Effector memory CD8-positive, alpha-beta T cell (primary cell): ENCODE results near the gene PPP3CA.

Experiments
- ATAC-seq: fragments of 150-1000 bp; cut with Tn5 transposase; replicated peaks from 2 replicates; pipeline ENCODE4 v1.10.0; 2021; ENCODE audit warnings: mild to moderate bottlenecking, moderate library complexity
- DNase-seq, 3 experiments: peaks; one replicate each; pipeline ENCODE4 v3.0.0; 2021
- H3K27ac Mint-ChIP-seq, 2 donors: one replicate each; pipeline ENCODE4 v1.8.0; 2022; ENCODE audit warnings: mild to moderate bottlenecking in 2 of 2, mixed read lengths in 2 of 2, moderate library complexity in 2 of 2
- H3K27me3 Mint-ChIP-seq, 2 donors: one replicate each; pipeline ENCODE4 v1.8.0; 2022; ENCODE audit warnings: mixed read lengths in 2 of 2
- H3K36me3 Mint-ChIP-seq: one replicate; pipeline ENCODE4 v1.8.0; 2022; ENCODE audit warnings: mild to moderate bottlenecking, moderate library complexity, mixed read lengths; ENCODE audit not compliant: insufficient read depth
- H3K4me1 Mint-ChIP-seq, 2 donors: one replicate each; pipeline ENCODE4 v1.8.0; 2022; ENCODE audit warnings: low read depth in 2 of 2, mixed read lengths in 2 of 2
- H3K4me3 Mint-ChIP-seq, 2 donors: one replicate each; pipeline ENCODE4 v1.8.0; 2022; ENCODE audit warnings: mild to moderate bottlenecking in 2 of 2, mixed read lengths in 2 of 2, moderate library complexity in 2 of 2
- H3K9me3 Mint-ChIP-seq, 2 donors: one replicate each; pipeline ENCODE4 v1.8.0; 2022; ENCODE audit warnings: mixed read lengths in 2 of 2

PPP3CA gene

DNA sequence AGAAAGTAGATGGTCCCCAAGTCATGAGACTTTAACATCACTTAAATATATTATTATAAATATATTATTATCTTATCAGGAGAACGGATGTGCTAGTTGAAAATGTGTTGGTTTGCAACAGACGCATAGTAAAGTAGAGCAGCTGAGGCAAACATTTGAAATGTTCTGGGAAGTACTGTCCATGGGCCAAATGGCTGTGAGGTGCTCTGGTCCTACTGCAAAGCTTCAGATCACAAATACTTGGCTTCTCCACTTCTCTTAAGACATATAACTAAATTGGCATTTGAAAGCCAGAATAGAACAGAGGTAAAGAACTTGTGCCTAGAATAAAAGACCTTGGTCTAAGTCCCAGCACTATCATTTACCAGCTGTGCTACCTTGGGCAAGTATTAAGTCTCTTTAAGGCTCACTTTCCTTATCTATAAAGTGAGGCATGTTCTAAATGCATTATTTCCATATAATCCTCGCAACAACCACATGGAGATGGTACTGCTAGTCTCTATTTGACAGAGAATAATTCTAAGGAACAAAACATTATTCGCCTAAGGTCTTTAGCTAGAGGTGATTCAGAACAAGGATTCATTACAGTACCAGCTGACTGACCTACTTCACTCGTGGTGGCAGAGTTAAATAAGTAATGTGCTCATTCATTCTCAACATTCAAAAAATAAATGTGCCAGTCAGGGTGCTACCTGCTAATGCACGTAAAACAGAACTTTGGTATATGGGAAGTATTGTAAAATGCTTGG lies 297.1 kb downstream of the PPP3CA start:
- H3K27ac Mint-ChIP-seq: peak overlapping the region in 1 of 2 donors; percentile 82
- ATAC-seq (peak; percentile 39), DNase-seq (no peak)
- peaks cover 5 to 24% of the 10 kb centered on the region in 2 donors for H3K4me1 Mint-ChIP-seq
- no peaks in the 10 kb centered on the region for H3K27me3 Mint-ChIP-seq
- peak overlapping the region in 1 of 2 donors; percentile 1 for H3K4me3 Mint-ChIP-seq
- no peaks in the 10 kb centered on the region for H3K9me3 Mint-ChIP-seq
- H3K36me3 Mint-ChIP-seq: no peaks in the 10 kb centered on the region

DNA sequence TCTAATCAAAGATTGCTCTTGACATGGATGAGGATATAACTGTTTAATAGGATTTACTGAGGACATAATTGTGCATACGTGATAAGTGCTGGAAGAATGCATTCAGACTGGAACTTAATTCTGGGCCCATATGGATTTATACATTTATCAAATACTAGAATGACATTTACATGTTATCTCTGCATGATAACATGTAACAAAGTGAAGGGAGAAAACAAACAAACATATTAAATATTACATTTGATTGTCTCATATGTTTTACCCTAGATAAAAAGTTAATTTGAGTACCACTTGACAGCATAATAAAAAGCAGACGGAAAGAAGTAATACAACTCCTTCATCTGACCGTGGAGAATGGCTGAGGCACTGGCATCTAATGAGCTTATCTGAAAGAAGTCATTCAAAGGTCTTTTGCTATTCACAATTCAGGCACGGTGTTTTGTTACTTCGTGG lies 297.8 kb downstream of the PPP3CA start:
- Mint-ChIP-seq H3K27me3 (no peaks in the 10 kb centered on the region), H3K27ac (no peak overlapping the region)
- no peak for DNase-seq

DNA sequence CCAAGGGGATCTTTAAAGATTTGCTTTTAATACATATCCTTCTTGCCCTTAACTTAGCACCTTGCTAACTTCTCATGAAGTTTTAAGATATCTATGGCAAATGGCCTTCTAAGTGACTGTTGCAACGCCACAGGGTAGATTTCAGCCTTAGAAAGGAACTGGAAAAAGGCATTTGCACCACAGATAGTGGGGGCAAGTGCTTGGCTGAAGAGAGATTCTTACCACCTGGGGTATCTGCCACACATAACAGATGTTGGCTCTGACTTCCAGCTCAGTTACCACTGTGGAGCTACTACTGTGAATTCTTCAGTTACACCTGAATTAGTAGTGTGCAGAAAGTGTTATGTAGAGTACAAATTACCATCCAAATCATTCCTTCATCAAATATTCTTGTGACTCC lies 302.6 kb downstream of the PPP3CA start:
- Mint-ChIP-seq H3K27me3 (no peaks in the 10 kb centered on the region), H3K4me3 (no peak overlapping the region), H3K36me3 (peaks cover 3% of the 10 kb centered on the region), H3K9me3 (no peaks in the 10 kb centered on the region), H3K4me1 (peaks cover 10 to 21% of the 10 kb centered on the region in 2 donors), H3K27ac (no peak overlapping the region)
- ATAC-seq: no peak
- no peak for DNase-seq

More for the DNA sequence above, 297.8 kb downstream of the PPP3CA start:
- ATAC-seq: no peak
- peaks cover 8 to 29% of the 10 kb centered on the region in 2 donors for H3K4me1 Mint-ChIP-seq
- no peak overlapping the region for H3K4me3 Mint-ChIP-seq
- H3K9me3 Mint-ChIP-seq: no peaks in the 10 kb centered on the region
- no peaks in the 10 kb centered on the region for H3K36me3 Mint-ChIP-seq

DNA sequence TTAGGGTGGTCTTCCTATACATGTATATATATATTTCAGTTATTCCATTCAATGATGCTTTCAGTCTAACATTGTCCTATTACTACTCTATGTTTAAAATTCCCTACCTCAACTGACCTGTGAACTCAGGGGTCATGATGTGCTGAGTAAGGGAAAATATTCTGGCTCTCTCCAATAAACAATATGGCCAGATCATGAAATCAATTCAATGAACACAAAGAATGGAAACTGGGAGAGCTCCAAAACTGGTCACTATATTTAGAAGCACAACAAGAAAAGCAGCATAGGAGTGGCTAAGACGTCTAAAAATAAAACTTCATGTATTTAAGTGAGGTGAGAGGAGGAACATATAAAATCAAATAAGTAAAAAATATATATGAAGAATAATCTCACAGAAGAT lies 304.5 kb downstream of the PPP3CA start:
- ATAC-seq: no peak
- Mint-ChIP-seq H3K9me3 (no peaks in the 10 kb centered on the region), H3K4me1 (peaks cover 24 to 38% of the 10 kb centered on the region in 2 donors), H3K4me3 (no peak overlapping the region), H3K27me3 (no peaks in the 10 kb centered on the region), H3K36me3 (peaks cover 12% of the 10 kb centered on the region), H3K27ac (peak overlapping the region in 1 of 2 donors; percentile 1)
- no peak for DNase-seq

DNA sequence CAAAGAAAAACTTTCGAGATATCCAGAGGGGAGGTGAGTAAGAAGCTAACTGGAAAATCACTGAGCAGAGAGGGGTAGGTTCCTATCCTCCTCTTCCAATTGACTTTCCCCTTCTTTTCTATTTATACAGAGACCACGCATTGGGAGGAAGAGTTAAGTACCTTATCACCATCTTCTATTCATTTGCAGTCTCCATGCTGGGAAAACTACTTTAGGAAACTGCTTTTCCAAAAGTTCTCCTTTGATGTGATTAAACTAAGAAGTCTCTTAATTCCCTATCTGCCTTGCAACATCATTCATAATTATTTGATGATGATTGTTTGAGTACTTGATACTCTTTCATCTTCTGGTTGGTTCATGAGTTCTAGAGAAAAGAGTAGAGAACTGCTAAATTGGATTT lies 306.6 kb downstream of the PPP3CA start:
- DNase-seq: no peak
- Mint-ChIP-seq H3K4me1 (peaks cover 28 to 51% of the 10 kb centered on the region in 2 donors), H3K27me3 (no peaks in the 10 kb centered on the region), H3K27ac (no peak overlapping the region), H3K9me3 (no peaks in the 10 kb centered on the region), H3K36me3 (peaks cover 12% of the 10 kb centered on the region), H3K4me3 (no peak overlapping the region)
- ATAC-seq: no peak

DNA sequence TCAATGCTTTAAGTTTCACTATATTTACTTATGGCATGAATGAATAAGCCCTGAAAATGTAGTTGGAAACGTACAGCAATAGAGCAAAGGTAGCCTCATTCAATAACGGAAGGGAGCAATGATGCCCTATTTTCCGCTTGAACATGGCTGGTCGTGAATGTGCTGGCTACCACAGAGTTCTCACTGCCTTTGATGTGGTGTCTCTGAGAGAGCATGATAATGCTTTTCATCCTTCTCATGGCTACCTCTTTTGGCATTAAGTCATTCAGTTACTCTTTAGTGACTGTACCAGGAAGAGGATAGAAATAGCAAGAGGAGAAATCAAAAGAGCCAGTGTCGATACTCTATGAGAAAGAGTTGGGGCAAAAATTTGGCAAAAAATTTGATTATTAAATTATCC lies 308.0 kb downstream of the PPP3CA start:
- peak in 2 of 3 experiments; percentile 54 to 56 for DNase-seq
- peaks cover 26 to 43% of the 10 kb centered on the region in 2 donors for H3K4me1 Mint-ChIP-seq
- peak; percentile 93 for ATAC-seq
- peak overlapping the region; percentile 52 to 67 for H3K4me3 Mint-ChIP-seq
- H3K9me3 Mint-ChIP-seq: no peaks in the 10 kb centered on the region
- H3K27ac Mint-ChIP-seq: peak overlapping the region; percentile 84 to 86
- H3K36me3 Mint-ChIP-seq: peaks cover 12% of the 10 kb centered on the region
- no peaks in the 10 kb centered on the region for H3K27me3 Mint-ChIP-seq

DNA sequence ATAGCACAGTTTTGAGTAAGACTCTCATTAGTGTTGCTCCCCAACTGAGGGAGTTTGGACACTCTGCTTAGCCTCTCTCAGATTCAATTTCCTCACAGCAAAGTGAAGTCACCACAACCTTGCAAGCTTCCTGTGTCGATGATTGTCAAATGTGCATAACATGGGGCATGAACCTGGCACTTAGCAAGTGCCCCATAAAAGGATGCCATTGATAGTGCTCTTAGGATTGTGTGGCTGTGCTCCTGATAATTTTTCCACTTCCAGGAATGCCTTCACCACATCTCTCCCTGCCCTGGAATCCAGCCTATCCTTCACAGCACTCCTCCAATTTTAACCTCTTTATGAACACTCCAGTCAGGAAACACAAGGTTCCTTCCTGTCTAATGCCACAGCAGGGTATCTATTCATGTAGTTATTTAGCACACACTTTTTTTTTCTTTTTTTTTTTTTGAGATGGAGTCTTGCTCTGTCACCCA lies 309.4 kb downstream of the PPP3CA start:
- ATAC-seq: peak; percentile 52
- peaks cover 30 to 46% of the 10 kb centered on the region in 2 donors for H3K4me1 Mint-ChIP-seq
- H3K27ac Mint-ChIP-seq: peak overlapping the region; percentile 84 to 86
- no peaks in the 10 kb centered on the region for H3K27me3 Mint-ChIP-seq
- no peak for DNase-seq
- H3K9me3 Mint-ChIP-seq: no peaks in the 10 kb centered on the region
- peak overlapping the region; percentile 52 to 67 for H3K4me3 Mint-ChIP-seq
- peaks cover 9% of the 10 kb centered on the region for H3K36me3 Mint-ChIP-seq

DNA sequence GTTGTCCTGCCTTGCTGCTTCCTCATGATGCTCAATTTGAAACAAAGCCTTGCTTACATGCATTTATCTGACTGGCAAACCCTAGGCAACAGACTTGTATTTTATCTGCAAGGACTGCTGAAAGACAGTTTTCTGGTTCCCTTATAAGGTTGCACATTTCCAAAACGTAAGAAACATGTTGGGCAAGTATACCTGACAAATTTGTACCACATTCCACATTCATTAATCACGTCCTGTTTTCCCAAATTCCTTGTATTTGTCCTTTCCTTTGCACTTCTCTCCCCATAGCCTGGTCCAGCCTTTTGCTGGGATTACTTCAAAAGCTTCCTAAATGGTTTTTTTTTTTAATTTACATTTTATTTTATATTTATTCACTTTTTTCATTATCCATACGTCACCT lies 310.1 kb downstream of the PPP3CA start:
- ATAC-seq (no peak), DNase-seq (no peak)
- H3K4me3 Mint-ChIP-seq: peak overlapping the region in 1 of 2 donors; percentile 67
- H3K27me3 Mint-ChIP-seq: no peaks in the 10 kb centered on the region
- no peaks in the 10 kb centered on the region for H3K9me3 Mint-ChIP-seq
- peak overlapping the region; percentile 84 to 86 for H3K27ac Mint-ChIP-seq
- H3K4me1 Mint-ChIP-seq: peaks cover 26 to 42% of the 10 kb centered on the region in 2 donors
- H3K36me3 Mint-ChIP-seq: peaks cover 12% of the 10 kb centered on the region

DNA sequence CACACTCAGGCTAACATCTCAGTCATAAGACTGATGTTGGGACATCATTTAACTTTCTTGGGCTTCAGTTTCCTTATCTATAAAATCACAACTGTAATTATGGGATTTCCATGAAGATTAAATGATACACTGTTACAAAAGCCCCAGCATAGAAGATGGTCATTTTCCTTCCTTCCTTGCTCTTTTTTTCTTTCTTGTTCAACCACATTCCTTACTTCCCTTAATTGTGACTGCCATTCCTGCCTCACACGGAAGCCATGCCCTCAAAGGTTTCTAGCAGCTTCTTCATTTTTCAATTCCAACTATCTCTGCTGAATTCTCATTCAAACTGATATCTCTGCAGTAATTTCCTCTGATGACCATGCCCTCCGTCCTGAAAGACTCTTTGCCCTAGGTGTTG lies 311.8 kb downstream of the PPP3CA start:
- no peak for DNase-seq
- ATAC-seq: no peak
- H3K27me3 Mint-ChIP-seq: no peaks in the 10 kb centered on the region
- H3K4me1 Mint-ChIP-seq: peaks cover 23 to 37% of the 10 kb centered on the region in 2 donors
- H3K36me3 Mint-ChIP-seq: peaks cover 12% of the 10 kb centered on the region
- peak overlapping the region in 1 of 2 donors; percentile 56 for H3K27ac Mint-ChIP-seq
- no peaks in the 10 kb centered on the region for H3K9me3 Mint-ChIP-seq
- no peak overlapping the region for H3K4me3 Mint-ChIP-seq

DNA sequence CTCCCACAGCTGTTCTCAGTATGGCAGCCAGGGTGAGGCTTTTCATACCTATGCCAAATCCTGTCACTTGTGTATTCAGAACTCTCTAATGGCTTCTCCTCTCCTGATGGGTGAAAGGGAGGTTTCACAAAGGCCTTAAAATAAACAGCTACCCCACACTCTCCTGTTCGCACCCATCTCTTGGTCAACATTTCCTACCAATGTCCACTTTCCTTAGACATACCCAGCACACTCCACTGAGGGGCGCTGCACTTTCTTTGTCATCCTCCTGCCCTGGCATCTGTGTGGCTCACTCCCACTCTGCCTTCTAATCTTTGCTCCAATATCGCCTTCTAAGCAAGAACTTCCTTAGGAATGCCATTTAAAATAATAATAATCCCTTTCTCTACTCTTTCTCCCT lies 313.3 kb downstream of the PPP3CA start:
- Mint-ChIP-seq H3K4me1 (peaks cover 18 to 30% of the 10 kb centered on the region in 2 donors), H3K27me3 (no peaks in the 10 kb centered on the region), H3K9me3 (no peaks in the 10 kb centered on the region), H3K4me3 (no peak overlapping the region), H3K27ac (peak overlapping the region; percentile 41 to 83), H3K36me3 (peaks cover 7% of the 10 kb centered on the region)
- ATAC-seq: no peak
- DNase-seq: no peak

DNA sequence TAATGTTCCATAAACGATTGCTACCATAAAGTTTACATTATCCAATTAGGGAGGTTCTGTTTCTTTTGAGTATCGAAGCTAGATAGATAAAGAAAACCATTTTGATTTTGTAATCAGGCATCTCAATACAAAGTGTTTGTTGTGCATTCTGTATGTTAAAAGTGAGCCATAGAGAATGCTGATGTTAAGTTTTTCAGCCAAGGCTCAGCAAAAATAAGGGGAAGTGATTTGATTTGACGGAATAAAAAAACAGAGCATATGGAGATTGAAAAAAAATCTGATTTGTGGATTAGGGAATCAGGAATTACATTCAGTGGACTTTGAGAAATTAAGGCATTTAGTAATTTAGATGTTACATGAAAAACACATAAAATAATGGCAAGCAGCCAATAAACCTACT lies 314.8 kb downstream of the PPP3CA start:
- H3K4me1 Mint-ChIP-seq: peaks cover 9 to 27% of the 10 kb centered on the region in 2 donors
- no peak overlapping the region for H3K4me3 Mint-ChIP-seq
- H3K36me3 Mint-ChIP-seq: peaks cover 3% of the 10 kb centered on the region
- H3K9me3 Mint-ChIP-seq: no peaks in the 10 kb centered on the region
- DNase-seq (no peak), ATAC-seq (no peak)
- peak overlapping the region in 1 of 2 donors; percentile 13 for H3K27ac Mint-ChIP-seq
- no peaks in the 10 kb centered on the region for H3K27me3 Mint-ChIP-seq

DNA sequence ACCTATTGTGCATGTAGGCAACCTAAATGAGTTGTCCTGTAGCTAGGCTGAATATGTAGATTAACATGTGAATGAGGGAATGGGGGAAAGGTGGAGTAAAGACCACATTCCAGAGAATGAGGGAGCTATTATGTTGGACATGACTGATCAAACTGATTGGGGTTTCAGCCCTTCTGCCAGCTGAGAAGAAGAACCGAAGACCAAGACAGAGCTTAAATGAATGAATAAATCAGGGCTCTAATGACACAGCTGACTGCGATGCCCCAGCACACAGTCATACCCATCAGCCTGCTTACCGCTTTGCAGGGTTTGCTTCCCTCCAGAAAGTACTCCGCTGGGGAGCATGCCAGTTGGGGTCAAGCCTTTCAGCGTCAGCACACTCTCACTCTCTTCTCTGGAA lies 315.4 kb downstream of the PPP3CA start:
- Mint-ChIP-seq H3K36me3 (peaks cover 3% of the 10 kb centered on the region), H3K27ac (no peak overlapping the region), H3K9me3 (no peaks in the 10 kb centered on the region), H3K27me3 (no peaks in the 10 kb centered on the region), H3K4me3 (no peak overlapping the region), H3K4me1 (peaks cover 8 to 23% of the 10 kb centered on the region in 2 donors)
- no peak for DNase-seq
- no peak for ATAC-seq

DNA sequence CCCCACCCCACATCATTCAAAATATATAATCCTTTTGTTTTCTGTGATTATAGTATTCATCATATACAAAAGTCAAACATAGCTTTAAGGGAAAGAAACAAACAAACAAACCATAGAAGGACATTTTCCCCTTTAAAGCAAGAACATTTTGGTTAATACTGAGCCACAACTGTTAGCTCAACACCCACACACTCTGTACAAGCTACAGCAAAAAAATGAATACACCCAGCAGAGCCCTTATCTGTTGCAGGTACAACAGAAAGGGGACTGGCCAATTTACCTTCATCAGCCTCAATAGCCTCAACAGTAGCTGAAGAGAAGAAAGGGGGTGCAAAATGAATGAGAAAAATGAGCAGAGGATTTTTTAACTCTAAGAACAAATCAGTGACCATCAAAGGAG lies 318.4 kb downstream of the PPP3CA start:
- Mint-ChIP-seq H3K27ac (peak overlapping the region; percentile 51), H3K4me1 (peaks cover 8 to 28% of the 10 kb centered on the region in 2 donors), H3K36me3 (peaks cover 7% of the 10 kb centered on the region), H3K27me3 (no peaks in the 10 kb centered on the region), H3K9me3 (no peaks in the 10 kb centered on the region), H3K4me3 (no peak overlapping the region)
- ATAC-seq (no peak), DNase-seq (no peak)

DNA sequence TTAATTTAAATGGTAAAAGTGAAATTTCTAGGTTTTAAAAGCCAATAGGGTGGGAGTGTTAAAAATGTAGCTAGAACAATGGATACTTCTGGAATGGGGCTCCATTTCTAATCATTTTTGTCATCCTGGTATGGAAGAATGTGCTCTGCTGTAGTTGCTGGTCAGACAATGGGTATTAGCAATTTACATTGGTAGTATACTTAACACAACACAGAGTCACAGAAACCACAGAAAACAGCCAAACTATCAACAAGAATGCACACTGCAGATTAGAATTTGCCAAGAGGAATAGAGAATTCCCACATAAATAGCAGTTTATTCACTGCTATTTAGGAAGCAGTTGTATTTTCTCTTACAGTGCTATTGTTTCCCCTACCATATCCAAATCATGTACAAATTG lies 319.6 kb downstream of the PPP3CA start:
- Mint-ChIP-seq H3K9me3 (no peaks in the 10 kb centered on the region), H3K27ac (peak overlapping the region in 1 of 2 donors; percentile 16), H3K27me3 (no peaks in the 10 kb centered on the region), H3K4me3 (no peak overlapping the region), H3K36me3 (peaks cover 7% of the 10 kb centered on the region), H3K4me1 (peaks cover 8 to 28% of the 10 kb centered on the region in 2 donors)
- no peak for ATAC-seq
- no peak for DNase-seq
